Sigmoid colon (tissue), 7 donors: Measurements from ENCODE around the gene ZCCHC7. TPM values are rescaled to one million over a fixed set of nuclear protein-coding genes. Genes with fewer than 3 reads are reported as not detected.

Experiments
- DNase-seq: peaks from one replicate; pipeline ENCODE4 v3.0.0-alpha.2; 2019
- H3K27ac ChIP-seq, 4 donors: fragments of 200-600 bp; sonication (generic); one replicate each; pipeline ENCODE4 v1.5.1; 2016 to 2019; ENCODE audit warnings: mild to moderate bottlenecking in 1 of 4
- H3K27me3 ChIP-seq, 3 donors: fragments of 200-600 bp; sonication (generic); one replicate each; pipeline ENCODE4 v1.5.1; 2019; ENCODE audit warnings: mild to moderate bottlenecking in 1 of 3
- H3K36me3 ChIP-seq, 4 donors: fragments of 200-600 bp; sonication (generic); one replicate each; pipeline ENCODE4 v1.5.1; 2016 to 2019
- H3K4me1 ChIP-seq, 4 donors: fragments of 200-600 bp; sonication (generic); one replicate each; pipeline ENCODE4 v1.5.1; 2017 to 2019
- H3K4me3 ChIP-seq, 4 donors: fragments of 200-600 bp; sonication (generic); one replicate each; pipeline ENCODE4 v1.5.1; 2017 to 2019; ENCODE audit warnings: mild to moderate bottlenecking in 2 of 4, moderate library complexity in 1 of 4
- H3K9me3 ChIP-seq, 4 donors: fragments of 200-600 bp in 3 of 4; sonication (generic) in 3 of 4; one replicate each; pipeline versions ENCODE4 v1.5.1 to v1.6.1; 2013 to 2019
- CTCF ChIP-seq, 4 experiments: fragments of 450-650 bp in 3 of 4; fragments of 200-600 bp in 1 of 4; IDR thresholded peaks; one replicate each; pipeline ENCODE4 v1.5.1; 2016 to 2019; ENCODE audit warnings: antibody characterized with exemption in 4 of 4, mild to moderate bottlenecking in 3 of 4, moderate library complexity in 2 of 4
- EP300 ChIP-seq, 4 donors: sonication (generic); formaldehyde crosslinking; IDR thresholded peaks; one replicate each; pipeline ENCODE4 v1.6.1; 2017; ENCODE audit warnings: antibody characterized with exemption in 4 of 4
- POLR2A ChIP-seq, 2 donors: fragments of 450-650 bp; IDR thresholded peaks; one replicate each; pipeline ENCODE4 v1.6.1; 2016; ENCODE audit warnings: antibody characterized with exemption in 2 of 2, mild to moderate bottlenecking in 2 of 2, moderate library complexity in 2 of 2
- POLR2AphosphoS5 ChIP-seq, 4 donors: sonication (generic); formaldehyde crosslinking; IDR thresholded peaks; one replicate each; pipeline ENCODE4 v1.6.1; 2017; ENCODE audit warnings: antibody characterized with exemption in 4 of 4
- WGBS, 2 donors: extraction: QIAGEN DNeasy Blood & Tissue Kit; methylation state at CpG; one replicate each; pipeline ENCODE4 v1.1.7; 2013; 5-methylcytosine and 5-hydroxymethylcytosine counted together
- intact Hi-C: fragments of 100-400 bp; cut with DNase I; formaldehyde crosslinking; loops from one replicate; pipeline ENCODE4 v1.15.1; 2023
- polyA plus RNA-seq, 3 donors: library from polyadenylated mRNA; stranded (reverse); fragments of 200-250 nt; gene quantifications; one replicate each; pipeline ENCODE4 v1.2.3, GENCODE V29; 2013
- total RNA-seq, 4 donors: library from RNA; depleted of rRNA; stranded (reverse); fragments of >200 nt; gene quantifications; one replicate each; pipeline ENCODE4 v1.1.0, GENCODE V29; 2016
- donor health status: healthy with polysubstance abuse.
- donor health status: Bipolar disorder and iron deficiency.
- donor health status: healthy.

The ZCCHC7 gene
- total and polyA plus RNA-seq, 7 donors: 5.8 to 24.6 (median 19.1) TPM

DNA sequence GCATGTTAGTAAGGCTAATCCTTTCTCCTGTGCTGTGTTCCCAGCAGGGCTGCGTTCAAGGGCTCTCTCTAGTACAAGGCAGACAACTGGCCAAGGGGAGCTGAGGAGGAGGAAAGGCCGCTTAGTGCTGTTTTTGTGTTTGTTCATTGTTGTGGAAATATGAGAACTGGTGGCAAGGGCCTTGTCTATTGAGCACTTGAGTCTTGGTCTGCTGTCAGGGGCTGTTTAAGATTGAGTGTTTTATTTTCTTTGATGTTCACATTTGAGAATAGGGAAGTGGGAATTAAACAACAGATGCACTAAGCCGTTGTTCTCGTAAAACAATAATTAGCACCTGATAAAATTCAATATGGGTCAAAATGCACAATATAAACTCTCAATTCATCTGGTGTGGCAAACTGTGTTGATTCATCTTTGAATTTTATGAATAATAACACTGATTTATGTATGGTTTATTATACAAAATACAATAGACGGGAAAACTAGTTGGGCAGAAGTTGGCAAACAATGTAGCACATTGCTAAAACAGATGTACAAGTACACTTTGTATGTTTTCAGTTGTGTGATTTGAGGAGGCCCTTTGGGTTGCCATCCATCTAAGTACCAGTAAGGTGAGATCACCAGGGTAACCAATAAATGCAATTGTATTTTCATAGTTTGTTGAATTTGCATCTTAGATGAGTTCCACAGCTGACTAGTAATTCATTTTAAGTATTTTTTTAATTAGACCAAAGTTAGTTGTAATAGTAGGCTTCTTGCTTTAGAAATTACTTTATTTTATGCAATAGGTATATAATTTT is 204.5 kb downstream of the ZCCHC7 start:
- Histone ChIP-seq H3K27me3 (no peaks in the 10 kb centered on the region), H3K4me3 (no peak overlapping the region), H3K36me3 (no peaks in the 10 kb centered on the region), H3K27ac (no peak overlapping the region), H3K9me3 (peaks cover 0 to 3% (median 0%) of the 10 kb centered on the region in 4 donors), H3K4me1 (no peaks in the 10 kb centered on the region)
- intact Hi-C loops: no loop called here
- TF ChIP-seq POLR2AphosphoS5 (IDR thresholded peaks at IDR 0.05): no peak
- no peak for TF ChIP-seq POLR2A (IDR thresholded peaks at IDR 0.05)
- no peak for TF ChIP-seq EP300 (IDR thresholded peaks at IDR 0.05)
- TF ChIP-seq CTCF (IDR thresholded peaks at IDR 0.05): no peak
- 38 to 54% methylated on average over 5 of the region's 5 CpGs for WGBS, 2 donors
- no peak for DNase-seq

DNA sequence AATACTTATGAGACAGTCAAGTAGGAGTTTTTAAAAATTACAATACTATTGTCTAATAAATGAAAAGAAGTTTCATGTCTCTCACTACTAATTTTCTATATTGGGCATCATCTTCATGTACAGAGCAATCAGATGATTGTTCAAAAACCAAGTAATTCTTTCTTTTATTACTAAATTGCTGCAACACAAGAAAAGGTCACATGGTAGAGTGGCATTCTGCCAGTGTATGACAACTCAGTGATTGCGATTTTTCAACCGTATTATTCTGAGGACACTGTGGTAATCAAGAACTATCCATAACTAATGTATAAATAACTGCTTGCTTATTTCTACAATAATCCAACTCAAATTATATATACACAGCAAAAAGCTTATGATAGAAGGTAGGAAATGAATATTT is 205.4 kb downstream of the ZCCHC7 start:
- intact Hi-C loops: no loop called here
- DNase-seq: no peak
- Histone ChIP-seq H3K27ac (no peak overlapping the region), H3K9me3 (no peaks in the 10 kb centered on the region), H3K4me1 (no peaks in the 10 kb centered on the region), H3K4me3 (no peak overlapping the region), H3K36me3 (no peaks in the 10 kb centered on the region), H3K27me3 (no peaks in the 10 kb centered on the region)
- TF ChIP-seq CTCF (IDR thresholded peaks at IDR 0.05) (no peak), POLR2A (IDR thresholded peaks at IDR 0.05) (no peak), EP300 (IDR thresholded peaks at IDR 0.05) (no peak), POLR2AphosphoS5 (IDR thresholded peaks at IDR 0.05) (no peak)
- 20 to 54% methylated on average over 2 of the region's 2 CpGs for WGBS, 2 donors

DNA sequence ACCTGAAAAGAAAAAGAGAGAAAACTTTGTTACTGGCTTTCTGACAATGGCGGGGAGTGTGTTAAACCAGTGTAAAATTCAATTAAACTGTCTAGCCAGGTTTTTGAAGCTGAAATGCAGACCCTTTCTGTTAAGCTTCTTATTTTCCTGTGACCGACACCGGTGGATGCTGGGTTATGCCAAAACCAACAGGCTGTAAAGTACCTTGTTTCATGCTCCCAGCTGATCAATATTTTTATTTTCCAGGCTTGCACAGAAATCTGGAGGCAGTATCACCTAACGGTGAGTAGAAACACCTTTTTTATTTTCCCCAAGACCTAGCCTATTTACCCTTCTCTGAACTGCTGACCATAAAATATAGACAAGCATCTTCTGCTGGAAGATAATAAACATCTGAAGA is 207.2 kb downstream of the ZCCHC7 start:
- H3K4me1 ChIP-seq: no peaks in the 10 kb centered on the region
- H3K4me3 ChIP-seq: no peak overlapping the region
- TF ChIP-seq CTCF (IDR thresholded peaks at IDR 0.05) (no peak), POLR2A (IDR thresholded peaks at IDR 0.05) (no peak), EP300 (IDR thresholded peaks at IDR 0.05) (no peak), POLR2AphosphoS5 (IDR thresholded peaks at IDR 0.05) (no peak)
- H3K27me3 ChIP-seq: no peaks in the 10 kb centered on the region
- no peaks in the 10 kb centered on the region for H3K36me3 ChIP-seq
- no peak for DNase-seq
- no peaks in the 10 kb centered on the region for H3K9me3 ChIP-seq
- H3K27ac ChIP-seq: no peak overlapping the region
- intact Hi-C loops: no loop called here
- WGBS, 2 donors: 23 to 61% methylated on average over 4 of the region's 4 CpGs

DNA sequence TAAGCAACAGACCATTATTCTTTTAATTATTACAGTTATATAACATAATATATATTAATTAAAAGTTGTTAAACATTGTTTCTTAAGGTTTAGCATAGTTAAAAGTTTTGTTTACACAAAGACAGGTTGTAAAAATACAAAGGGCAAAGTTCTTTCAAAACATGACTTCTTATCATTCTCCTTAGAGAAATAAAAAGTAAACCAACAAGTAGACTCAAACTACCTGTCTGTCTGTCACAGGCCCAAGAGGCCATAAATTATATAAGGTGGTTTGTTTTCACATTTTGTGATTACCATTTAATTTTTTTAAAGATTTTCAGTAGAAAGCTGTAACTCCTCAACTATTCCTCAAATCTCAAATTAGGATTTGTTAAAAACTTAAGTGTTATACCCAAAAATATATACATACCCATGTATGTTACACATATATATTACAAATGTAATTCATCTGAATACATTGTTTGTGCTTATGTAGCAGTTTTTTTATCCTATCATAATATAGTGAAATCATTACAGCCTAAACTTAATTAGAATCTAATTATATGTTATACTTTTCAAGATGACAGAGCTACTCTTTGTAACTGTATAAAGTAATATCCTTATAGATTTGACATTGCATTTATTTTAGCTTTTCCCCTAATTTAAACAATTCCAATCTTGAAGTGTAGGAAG is 208.3 kb downstream of the ZCCHC7 start:
- Histone ChIP-seq H3K9me3 (no peaks in the 10 kb centered on the region), H3K27ac (no peak overlapping the region), H3K4me1 (no peaks in the 10 kb centered on the region), H3K4me3 (no peak overlapping the region), H3K36me3 (no peaks in the 10 kb centered on the region), H3K27me3 (no peaks in the 10 kb centered on the region)
- no peak for DNase-seq
- intact Hi-C loops: no loop called here
- TF ChIP-seq POLR2AphosphoS5 (IDR thresholded peaks at IDR 0.05): no peak
- TF ChIP-seq CTCF (IDR thresholded peaks at IDR 0.05): no peak
- no peak for TF ChIP-seq POLR2A (IDR thresholded peaks at IDR 0.05)
- no peak for TF ChIP-seq EP300 (IDR thresholded peaks at IDR 0.05)
